Testis (tissue), 2 donors: Measurements from ENCODE around the gene MACF1.

Experiments
- CTCF ChIP-seq, 3 experiments: fragments of 450-650 bp in 2 of 3; fragments of 200-600 bp in 1 of 3; sonication (generic) in 1 of 3; IDR thresholded peaks; one replicate each; pipeline ENCODE4 v1.5.1; 2016 to 2019; ENCODE audit warnings: antibody characterized with exemption in 3 of 3, mild to moderate bottlenecking in 2 of 3, moderate library complexity in 1 of 3
- POLR2A ChIP-seq: fragments of 450-650 bp; IDR thresholded peaks from one replicate; pipeline ENCODE4 v1.6.1; 2017; ENCODE audit warnings: antibody characterized with exemption, mild to moderate bottlenecking, moderate library complexity

- TF ChIP-seq CTCF (IDR thresholded peaks at IDR 0.05): no peak
- no peak for TF ChIP-seq POLR2A
These were observed 254.5 kb downstream of the MACF1 start for GRCh38 chr1:39458991-39459390.
